Stimulated activated memory B cell treated with anti-CD40 and anti-IgM and Interleukin-4, amounts not matched to agents 10 μg/mL and 1 μg/mL and 100 μg/mL, for 72 hours (primary cell): ENCODE results near the gene KBTBD8.
A peak's percentile ranks its signal among the peaks of the same experiment; 100 is the strongest.

Experiments
- ATAC-seq: fragments of 150-1000 bp; cut with Tn5 transposase; 2 replicates; pipeline ENCODE4 v1.10.0; 2021
- H3K27ac Mint-ChIP-seq: one replicate; pipeline ENCODE4 v1.8.0; 2022; ENCODE audit warnings: mild to moderate bottlenecking, mixed read lengths
- H3K27me3 Mint-ChIP-seq: one replicate; pipeline ENCODE4 v1.8.0; 2022; ENCODE audit warnings: mixed read lengths
- H3K36me3 Mint-ChIP-seq: one replicate; pipeline ENCODE4 v1.8.0; 2022; ENCODE audit warnings: mixed read lengths
- H3K4me1 Mint-ChIP-seq: one replicate; pipeline ENCODE4 v1.8.0; 2022; ENCODE audit warnings: mixed read lengths
- H3K4me3 Mint-ChIP-seq: one replicate; pipeline ENCODE4 v1.8.0; 2022; ENCODE audit warnings: mild to moderate bottlenecking, moderate library complexity, mixed read lengths
- H3K9me3 Mint-ChIP-seq: one replicate; pipeline ENCODE4 v1.8.0; 2022; ENCODE audit warnings: mixed read lengths

The KBTBD8 gene

GRCh38 chr3:67012564-67012963 lies 14.5 kb downstream of the KBTBD8 start:
- H3K27me3 Mint-ChIP-seq = no peaks in the 10 kb centered on the region
- H3K4me3 Mint-ChIP-seq = no peak overlapping the region
- peak overlapping the region; percentile 1 for H3K27ac Mint-ChIP-seq
- peaks cover 4% of the 10 kb centered on the region for H3K9me3 Mint-ChIP-seq
- peaks cover 58% of the 10 kb centered on the region for H3K36me3 Mint-ChIP-seq
- peak; percentile 58 for ATAC-seq
- H3K4me1 Mint-ChIP-seq = peaks cover 80% of the 10 kb centered on the region

GRCh38 chr3:67015702-67016484 lies 17.8 kb downstream of the KBTBD8 start:
- peaks cover 28% of the 10 kb centered on the region for H3K36me3 Mint-ChIP-seq
- H3K4me3 Mint-ChIP-seq = peak overlapping the region; percentile 47
- peaks cover 4% of the 10 kb centered on the region for H3K9me3 Mint-ChIP-seq
- H3K27ac Mint-ChIP-seq = peak overlapping the region; percentile 58
- H3K4me1 Mint-ChIP-seq = peaks cover 76% of the 10 kb centered on the region
- no peaks in the 10 kb centered on the region for H3K27me3 Mint-ChIP-seq
- ATAC-seq = no peak

GRCh38 chr3:67016522-67017080 lies 18.5 kb downstream of the KBTBD8 start:
- H3K4me1 Mint-ChIP-seq = peaks cover 70% of the 10 kb centered on the region
- H3K27me3 Mint-ChIP-seq = no peaks in the 10 kb centered on the region
- H3K9me3 Mint-ChIP-seq = peaks cover 4% of the 10 kb centered on the region
- peak overlapping the region; percentile 47 for H3K4me3 Mint-ChIP-seq
- H3K27ac Mint-ChIP-seq = peak overlapping the region; percentile 58
- peaks cover 21% of the 10 kb centered on the region for H3K36me3 Mint-ChIP-seq
- peak; percentile 75 for ATAC-seq

- Mint-ChIP-seq H3K4me3 (peak overlapping the region; percentile 47), H3K27me3 (no peaks in the 10 kb centered on the region), H3K27ac (peak overlapping the region; percentile 58), H3K9me3 (no peaks in the 10 kb centered on the region), H3K4me1 (peaks cover 64% of the 10 kb centered on the region), H3K36me3 (peaks cover 15% of the 10 kb centered on the region)
- ATAC-seq = no peak
Measured at GRCh38 chr3:67017211-67017610, 19.1 kb downstream of the KBTBD8 start.

- peaks cover 57% of the 10 kb centered on the region for H3K4me1 Mint-ChIP-seq
- peak; percentile 47 for ATAC-seq
- no peaks in the 10 kb centered on the region for H3K27me3 Mint-ChIP-seq
- peaks cover 7% of the 10 kb centered on the region for H3K36me3 Mint-ChIP-seq
- no peaks in the 10 kb centered on the region for H3K9me3 Mint-ChIP-seq
- peak overlapping the region; percentile 56 for H3K4me3 Mint-ChIP-seq
- H3K27ac Mint-ChIP-seq = peak overlapping the region; percentile 83
Measured at GRCh38 chr3:67018105-67018788, 20.1 kb downstream of the KBTBD8 start.

- peak; percentile 88 for ATAC-seq
- Mint-ChIP-seq H3K36me3 (peaks cover 7% of the 10 kb centered on the region), H3K4me1 (peaks cover 56% of the 10 kb centered on the region), H3K4me3 (peak overlapping the region; percentile 56), H3K27me3 (no peaks in the 10 kb centered on the region), H3K27ac (peak overlapping the region; percentile 83), H3K9me3 (no peaks in the 10 kb centered on the region)
Measured at GRCh38 chr3:67018789-67019526, 20.9 kb downstream of the KBTBD8 start.

GRCh38 chr3:67028001-67028784 lies 30.1 kb downstream of the KBTBD8 start:
- H3K36me3 Mint-ChIP-seq = peaks cover 5% of the 10 kb centered on the region
- H3K27ac Mint-ChIP-seq = peak overlapping the region; percentile 11
- no peaks in the 10 kb centered on the region for H3K27me3 Mint-ChIP-seq
- H3K4me3 Mint-ChIP-seq = no peak overlapping the region
- H3K4me1 Mint-ChIP-seq = peaks cover 39% of the 10 kb centered on the region
- no peak for ATAC-seq
- peaks cover 2% of the 10 kb centered on the region for H3K9me3 Mint-ChIP-seq

- H3K27me3 Mint-ChIP-seq = no peaks in the 10 kb centered on the region
- H3K9me3 Mint-ChIP-seq = peaks cover 2% of the 10 kb centered on the region
- H3K27ac Mint-ChIP-seq = peak overlapping the region; percentile 78
- peaks cover 34% of the 10 kb centered on the region for H3K4me1 Mint-ChIP-seq
- H3K36me3 Mint-ChIP-seq = no peaks in the 10 kb centered on the region
- ATAC-seq = peak; percentile 64
- no peak overlapping the region for H3K4me3 Mint-ChIP-seq
Measured at GRCh38 chr3:67030785-67031740, 33.0 kb downstream of the KBTBD8 start.

GRCh38 chr3:67031986-67032385 lies 33.9 kb downstream of the KBTBD8 start:
- peaks cover 2% of the 10 kb centered on the region for H3K9me3 Mint-ChIP-seq
- no peak for ATAC-seq
- no peaks in the 10 kb centered on the region for H3K27me3 Mint-ChIP-seq
- H3K27ac Mint-ChIP-seq = no peak overlapping the region
- peaks cover 34% of the 10 kb centered on the region for H3K4me1 Mint-ChIP-seq
- H3K36me3 Mint-ChIP-seq = no peaks in the 10 kb centered on the region
- no peak overlapping the region for H3K4me3 Mint-ChIP-seq

- no peak for ATAC-seq
- peaks cover 2% of the 10 kb centered on the region for H3K9me3 Mint-ChIP-seq
- no peaks in the 10 kb centered on the region for H3K36me3 Mint-ChIP-seq
- no peaks in the 10 kb centered on the region for H3K27me3 Mint-ChIP-seq
- H3K27ac Mint-ChIP-seq = no peak overlapping the region
- no peak overlapping the region for H3K4me3 Mint-ChIP-seq
- peaks cover 30% of the 10 kb centered on the region for H3K4me1 Mint-ChIP-seq
Measured at GRCh38 chr3:67033079-67033478, 35.0 kb downstream of the KBTBD8 start.

- H3K4me1 Mint-ChIP-seq = peaks cover 22% of the 10 kb centered on the region
- no peak for ATAC-seq
- H3K9me3 Mint-ChIP-seq = peaks cover 2% of the 10 kb centered on the region
- H3K27me3 Mint-ChIP-seq = no peaks in the 10 kb centered on the region
- H3K27ac Mint-ChIP-seq = no peak overlapping the region
- H3K36me3 Mint-ChIP-seq = no peaks in the 10 kb centered on the region
- H3K4me3 Mint-ChIP-seq = no peak overlapping the region
Measured at GRCh38 chr3:67034371-67034770, 36.3 kb downstream of the KBTBD8 start.

GRCh38 chr3:67037615-67038014 lies 39.5 kb downstream of the KBTBD8 start:
- no peaks in the 10 kb centered on the region for H3K9me3 Mint-ChIP-seq
- no peak overlapping the region for H3K27ac Mint-ChIP-seq
- H3K36me3 Mint-ChIP-seq = no peaks in the 10 kb centered on the region
- ATAC-seq = no peak
- no peak overlapping the region for H3K4me3 Mint-ChIP-seq
- peaks cover 6% of the 10 kb centered on the region for H3K4me1 Mint-ChIP-seq
- H3K27me3 Mint-ChIP-seq = no peaks in the 10 kb centered on the region

- Mint-ChIP-seq H3K4me3 (no peak overlapping the region), H3K27me3 (no peaks in the 10 kb centered on the region), H3K36me3 (peaks cover 7% of the 10 kb centered on the region), H3K4me1 (peaks cover 22% of the 10 kb centered on the region), H3K9me3 (peaks cover 2% of the 10 kb centered on the region), H3K27ac (peak overlapping the region; percentile 46)
- no peak for ATAC-seq
Measured at GRCh38 chr3:67044295-67044694, 46.2 kb downstream of the KBTBD8 start.

GRCh38 chr3:67044955-67045354 lies 46.8 kb downstream of the KBTBD8 start:
- peaks cover 4% of the 10 kb centered on the region for H3K9me3 Mint-ChIP-seq
- H3K27me3 Mint-ChIP-seq = no peaks in the 10 kb centered on the region
- H3K4me3 Mint-ChIP-seq = no peak overlapping the region
- H3K27ac Mint-ChIP-seq = peak overlapping the region; percentile 46
- ATAC-seq = no peak
- peaks cover 26% of the 10 kb centered on the region for H3K4me1 Mint-ChIP-seq
- H3K36me3 Mint-ChIP-seq = peaks cover 9% of the 10 kb centered on the region
